Upper lobe of right lung (tissue), 1 donor: ENCODE results near the gene FANCE. TPM values are rescaled to one million over a fixed set of nuclear protein-coding genes. Genes with fewer than 3 reads are reported as not detected.
A peak's percentile ranks its signal among the peaks of the same experiment; 100 is the strongest.

ENCODE experiments used
- ATAC-seq: fragments of 200-7000 bp; cut with Tn5 transposase; one replicate; pipeline ENCODE4 v1.9.1; 2020; ENCODE audit warnings: mild to moderate bottlenecking, moderate library complexity
- DNase-seq: peaks from one replicate; pipeline ENCODE4 v3.0.0-alpha.2; 2020
- H3K27ac ChIP-seq: fragments of 200-600 bp; one replicate; pipeline ENCODE4 v1.8.0; 2022
- H3K27me3 ChIP-seq: fragments of 200-600 bp; one replicate; pipeline ENCODE4 v1.8.0; 2022; ENCODE audit warnings: mild to moderate bottlenecking
- H3K36me3 ChIP-seq: fragments of 200-600 bp; one replicate; pipeline ENCODE4 v1.8.0; 2022
- H3K4me1 ChIP-seq: fragments of 200-600 bp; one replicate; pipeline ENCODE4 v1.8.0; 2022
- H3K4me3 ChIP-seq: fragments of 200-600 bp; one replicate; pipeline ENCODE4 v1.8.0; 2022; ENCODE audit warnings: mild to moderate bottlenecking
- H3K9me3 ChIP-seq: fragments of 200-600 bp; one replicate; pipeline ENCODE4 v1.8.0; 2022
- CTCF ChIP-seq: fragments of 200-600 bp; IDR thresholded peaks from one replicate; pipeline ENCODE4 v1.8.0; 2022; ENCODE audit warnings: antibody characterized with exemption
- intact Hi-C: fragments of 100-400 bp; cut with DNase I; formaldehyde crosslinking; loops from one replicate; pipeline ENCODE4 v1.11.0; 2022
- total RNA-seq: library from RNA; stranded (reverse); fragmentation: NEBNext Ultra II Directional; extraction: Animal tissue kit (Norgen Biotek cat#: 25700); gene quantifications from one replicate; pipeline ENCODE4 v1.2.1, GENCODE V29; 2021
- donor health status: DM: no; HTN: yes; CAD: no; lungs with severe emphysema.

The FANCE gene
- total RNA-seq, 1 donor from 2014 or later: 10.4 TPM

GRCh38 chr6:35495258-35496035, 43.3 kb downstream of the FANCE start:
- no peak for ATAC-seq
- H3K27me3 ChIP-seq: peaks cover 4% of the 10 kb centered on the region
- peak overlapping the region; percentile 82 for H3K27ac ChIP-seq
- TF ChIP-seq CTCF: no peak
- H3K4me3 ChIP-seq: peak overlapping the region; percentile 66
- no peaks in the 10 kb centered on the region for H3K9me3 ChIP-seq
- peaks cover 50% of the 10 kb centered on the region for H3K4me1 ChIP-seq
- DNase-seq: no peak
- intact Hi-C loops: no loop called here
- no peaks in the 10 kb centered on the region for H3K36me3 ChIP-seq

- H3K27me3 ChIP-seq: peaks cover 4% of the 10 kb centered on the region
- intact Hi-C loops: no loop called here
- peaks cover 48% of the 10 kb centered on the region for H3K4me1 ChIP-seq
- no peaks in the 10 kb centered on the region for H3K36me3 ChIP-seq
- peak overlapping the region; percentile 82 for H3K27ac ChIP-seq
- peak overlapping the region; percentile 66 for H3K4me3 ChIP-seq
- DNase-seq (peak; percentile 83), ATAC-seq (peak; percentile 45)
- no peak for TF ChIP-seq CTCF
- H3K9me3 ChIP-seq: no peaks in the 10 kb centered on the region
Observed at GRCh38 chr6:35496036-35496840, 44.1 kb downstream of the FANCE start.

GRCh38 chr6:35496841-35497570, 44.9 kb downstream of the FANCE start, which contains the start of gene TEAD3:
Gene TEAD3, minus strand, starts transcription at chr6:35497079.
- Histone ChIP-seq H3K4me3 (peak within 1 kb of the TSS; percentile 66), H3K9me3 (no peaks in the 10 kb centered on the region), H3K27ac (peak within 1 kb of the TSS; percentile 94), H3K27me3 (peaks cover 4% of the 10 kb centered on the region), H3K36me3 (no peaks in the 10 kb centered on the region), H3K4me1 (peaks cover 40% of the 10 kb centered on the region)
- peak; percentile 78 for ATAC-seq
- no peak for TF ChIP-seq CTCF
- DNase-seq: peak; percentile 90
- intact Hi-C loops: no loop called here

- H3K9me3 ChIP-seq: no peaks in the 10 kb centered on the region
- H3K4me1 ChIP-seq: peaks cover 32% of the 10 kb centered on the region
- no peaks in the 10 kb centered on the region for H3K36me3 ChIP-seq
- intact Hi-C loops: no loop called here
- peak overlapping the region; percentile 66 for H3K4me3 ChIP-seq
- DNase-seq: peak; percentile 85
- H3K27me3 ChIP-seq: peaks cover 4% of the 10 kb centered on the region
- no peak for TF ChIP-seq CTCF
- peak overlapping the region; percentile 94 for H3K27ac ChIP-seq
- peak; percentile 43 for ATAC-seq
Observed at GRCh38 chr6:35497571-35498421, 45.7 kb downstream of the FANCE start.
